ENCODE results near the gene FAM151A.

DNA sequence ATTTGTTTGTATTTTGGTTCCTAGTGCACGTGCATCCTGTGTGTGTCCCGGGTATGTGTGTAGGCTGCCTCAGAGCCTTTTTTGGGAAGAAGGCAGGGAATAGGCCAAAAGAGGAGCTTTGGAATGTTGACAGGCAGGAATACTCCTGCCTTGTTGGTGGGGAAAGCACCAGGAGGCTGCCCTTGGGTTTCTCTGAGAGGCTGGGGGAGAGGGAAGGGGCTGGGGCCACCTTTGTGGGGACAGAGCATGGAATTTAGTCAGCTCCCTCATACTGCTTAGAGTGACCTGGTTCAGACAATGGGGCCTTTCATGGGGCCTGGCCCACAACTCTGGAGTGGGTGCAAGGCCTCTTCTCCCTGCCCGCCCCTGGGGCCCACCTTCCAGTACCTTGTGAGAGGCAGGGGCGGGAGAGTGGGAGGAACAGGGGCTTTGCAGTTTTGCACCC is 44.0 kb downstream of the FAM151A start:
- TF ChIP-seq, protein P1, sequence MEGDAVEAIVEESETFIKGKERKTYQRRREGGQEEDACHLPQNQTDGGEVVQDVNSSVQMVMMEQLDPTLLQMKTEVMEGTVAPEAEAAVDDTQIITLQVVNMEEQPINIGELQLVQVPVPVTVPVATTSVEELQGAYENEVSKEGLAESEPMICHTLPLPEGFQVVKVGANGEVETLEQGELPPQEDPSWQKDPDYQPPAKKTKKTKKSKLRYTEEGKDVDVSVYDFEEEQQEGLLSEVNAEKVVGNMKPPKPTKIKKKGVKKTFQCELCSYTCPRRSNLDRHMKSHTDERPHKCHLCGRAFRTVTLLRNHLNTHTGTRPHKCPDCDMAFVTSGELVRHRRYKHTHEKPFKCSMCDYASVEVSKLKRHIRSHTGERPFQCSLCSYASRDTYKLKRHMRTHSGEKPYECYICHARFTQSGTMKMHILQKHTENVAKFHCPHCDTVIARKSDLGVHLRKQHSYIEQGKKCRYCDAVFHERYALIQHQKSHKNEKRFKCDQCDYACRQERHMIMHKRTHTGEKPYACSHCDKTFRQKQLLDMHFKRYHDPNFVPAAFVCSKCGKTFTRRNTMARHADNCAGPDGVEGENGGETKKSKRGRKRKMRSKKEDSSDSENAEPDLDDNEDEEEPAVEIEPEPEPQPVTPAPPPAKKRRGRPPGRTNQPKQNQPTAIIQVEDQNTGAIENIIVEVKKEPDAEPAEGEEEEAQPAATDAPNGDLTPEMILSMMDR (IDR thresholded peaks at IDR 0.05), result no peak
- TF ChIP-seq POLR2AphosphoS5 (IDR thresholded peaks at IDR 0.05), result no peak
- no peak for TF ChIP-seq EP300 (IDR thresholded peaks at IDR 0.05)
- no peak for TF ChIP-seq POLR2A (IDR thresholded peaks at IDR 0.05)
